ENCODE data around the gene ATP2B1.

ATP2B1 gene

DNA sequence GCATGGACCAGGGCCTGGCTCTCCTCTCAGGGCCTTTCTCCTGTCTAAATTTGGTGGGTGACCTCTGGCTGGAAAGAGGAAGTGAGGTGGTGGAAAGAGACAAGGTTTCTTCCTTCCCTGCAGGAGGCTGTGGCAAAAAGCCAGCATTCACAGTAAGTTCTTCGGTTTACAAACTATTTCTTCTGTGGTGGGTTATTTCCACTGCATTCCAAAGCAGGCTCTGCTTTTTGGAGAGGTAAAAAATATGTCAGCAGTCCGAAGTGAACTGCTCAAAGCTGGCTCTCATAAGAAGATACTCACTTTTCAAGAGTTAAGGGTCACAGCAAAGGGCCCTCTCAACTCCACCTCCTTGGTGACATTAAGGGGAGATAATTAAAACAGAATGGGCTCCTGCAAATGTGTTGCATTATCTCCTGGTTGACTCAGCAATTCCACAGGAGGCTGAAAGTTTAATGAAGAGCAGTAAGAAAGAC, 133.9 kb downstream of the ATP2B1 start:
- no peak for FAIRE-seq

DNA sequence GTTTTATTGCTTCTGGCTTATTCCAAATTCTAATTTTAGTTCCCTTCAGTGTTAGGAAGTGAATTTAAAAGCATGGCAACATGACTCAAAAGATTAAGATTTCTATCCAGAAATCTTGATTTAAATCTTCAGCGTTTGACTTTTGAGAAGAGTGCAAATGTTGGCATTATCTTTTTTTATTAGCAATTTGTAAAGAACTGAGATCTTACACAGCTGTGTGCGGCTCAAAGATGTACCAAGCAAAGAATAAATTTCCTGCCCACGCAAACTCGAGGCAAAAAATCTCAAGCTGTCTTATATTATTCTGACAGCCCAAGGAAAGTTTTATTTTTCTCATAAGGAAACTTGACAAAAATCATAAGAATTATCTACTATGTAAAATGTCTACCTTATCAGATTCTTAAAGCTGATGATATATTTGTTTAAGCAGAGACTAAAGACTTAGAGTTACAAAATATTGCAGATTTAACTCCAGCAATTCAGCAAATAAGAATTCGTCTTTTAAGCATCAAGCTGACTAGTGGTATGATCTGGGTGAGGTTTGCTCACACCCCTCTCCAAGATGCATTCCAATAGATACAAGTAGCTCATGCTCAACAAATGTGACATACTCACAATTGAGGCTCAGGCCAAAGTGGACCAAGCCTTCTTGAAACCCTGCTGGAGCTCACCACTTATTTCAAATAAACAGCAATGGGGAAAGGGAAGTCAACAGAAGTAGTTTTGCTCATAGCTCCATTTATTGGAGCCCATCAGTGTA, 135.4 kb downstream of the ATP2B1 start:
- no peak for FAIRE-seq

- FAIRE-seq: no peak
Measured at GRCh38 chr12:89571491-89572195, 137.0 kb downstream of the ATP2B1 start.

DNA sequence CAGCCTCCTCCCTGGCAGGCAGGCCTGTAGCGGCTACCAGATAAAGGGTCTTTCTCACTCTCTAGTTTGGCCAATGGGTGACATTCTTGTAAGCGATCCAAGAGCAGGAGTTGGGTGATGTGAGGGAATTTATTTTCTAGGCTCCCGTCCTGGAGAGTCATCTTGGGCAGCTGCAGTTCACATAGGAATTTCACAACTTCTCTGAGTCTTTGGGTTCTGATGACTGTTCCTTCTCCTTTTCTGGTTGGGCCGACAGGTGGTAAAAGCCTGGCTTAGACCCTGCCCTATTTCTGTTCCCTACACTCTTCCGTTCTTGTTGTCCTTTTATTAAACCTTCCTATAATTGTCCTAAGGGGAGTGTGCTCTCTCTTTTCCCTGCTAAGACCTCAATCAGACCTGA, 140.2 kb downstream of the ATP2B1 start:
- FAIRE-seq: no peak

GRCh38 chr12:89567691-89568239, 140.9 kb downstream of the ATP2B1 start:
- no peak for FAIRE-seq

DNA sequence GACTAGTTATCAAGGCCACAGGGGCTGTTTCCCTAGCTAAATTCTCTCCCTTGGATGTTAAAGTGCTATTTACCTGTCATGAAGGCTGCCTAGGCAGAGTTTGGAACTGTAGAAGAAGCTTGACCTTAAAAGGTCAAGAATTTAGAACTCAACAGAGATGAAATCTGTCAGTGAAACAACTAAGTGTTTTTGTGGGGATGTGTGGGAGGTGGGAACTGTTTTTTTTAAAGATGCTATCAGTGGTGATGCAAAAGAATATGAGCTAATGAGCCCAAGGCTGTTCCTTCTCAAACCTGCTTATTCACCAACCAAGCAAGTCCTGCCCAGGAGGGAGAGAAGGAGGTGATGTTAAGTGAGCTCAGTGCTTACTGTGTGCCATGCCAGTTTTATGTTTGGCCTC, 142.0 kb downstream of the ATP2B1 start:
- FAIRE-seq: no peak

DNA sequence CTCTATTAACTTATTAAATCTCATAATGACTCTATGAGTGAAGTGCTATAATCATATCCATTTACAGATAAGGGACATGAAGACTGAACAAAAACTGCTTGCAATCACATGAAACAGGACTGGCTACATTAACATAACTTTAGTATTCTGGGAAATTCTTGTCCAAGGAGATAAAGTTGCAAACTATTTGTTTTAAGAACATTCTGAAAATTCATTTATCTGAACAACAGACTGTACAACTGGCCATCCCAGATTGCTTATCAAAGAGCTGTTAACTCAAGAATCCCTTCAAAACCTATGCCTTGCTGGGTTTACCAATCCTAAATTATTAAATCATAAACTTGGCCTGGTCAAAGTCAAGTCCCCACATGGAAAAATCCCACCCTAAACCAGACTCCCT, 143.6 kb downstream of the ATP2B1 start:
- no peak for FAIRE-seq

DNA sequence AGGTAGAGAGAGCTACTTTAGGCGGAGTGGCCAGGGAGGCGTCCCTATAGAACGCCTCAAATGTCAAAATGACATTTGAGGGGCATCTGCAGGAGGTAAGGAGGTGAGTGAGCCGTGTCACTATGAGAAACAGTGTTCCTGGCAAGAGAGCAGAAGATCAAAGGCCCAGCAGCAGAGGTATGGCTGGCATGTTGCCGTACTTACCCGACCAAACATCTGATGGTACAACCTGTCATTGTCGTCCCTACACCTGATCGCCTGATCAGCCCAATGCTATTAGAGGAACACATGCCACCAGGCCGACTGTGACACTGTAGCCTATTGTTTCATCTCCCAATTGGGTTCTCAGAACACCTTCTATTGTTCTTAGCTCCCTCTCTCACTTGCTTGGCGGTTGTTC, 148.9 kb downstream of the ATP2B1 start:
- FAIRE-seq: no peak

- FAIRE-seq: no peak
Measured at GRCh38 chr12:89556976-89557375, 151.7 kb downstream of the ATP2B1 start.

- FAIRE-seq: no peak
Measured at GRCh38 chr12:89552376-89552775, 156.3 kb downstream of the ATP2B1 start.

DNA sequence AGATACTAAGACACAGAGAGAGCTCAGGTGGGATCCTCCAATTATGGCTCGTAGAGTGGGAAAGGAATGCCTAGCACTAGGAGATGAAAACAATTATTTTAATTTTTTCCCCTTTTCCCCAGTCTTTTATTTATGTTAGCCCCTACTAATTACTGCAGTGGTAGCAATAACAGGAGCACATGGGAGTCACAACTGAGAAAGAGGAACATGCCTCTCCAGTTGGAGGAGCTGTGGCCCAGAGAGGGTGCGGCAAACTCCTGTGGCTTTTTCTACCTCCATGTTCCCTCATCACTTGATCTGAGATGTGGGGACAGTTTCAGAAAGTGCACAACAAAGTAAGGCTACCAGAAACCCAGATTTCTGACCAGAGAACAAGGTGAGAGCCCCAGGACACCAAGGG, 156.9 kb downstream of the ATP2B1 start:
- no peak for FAIRE-seq

DNA sequence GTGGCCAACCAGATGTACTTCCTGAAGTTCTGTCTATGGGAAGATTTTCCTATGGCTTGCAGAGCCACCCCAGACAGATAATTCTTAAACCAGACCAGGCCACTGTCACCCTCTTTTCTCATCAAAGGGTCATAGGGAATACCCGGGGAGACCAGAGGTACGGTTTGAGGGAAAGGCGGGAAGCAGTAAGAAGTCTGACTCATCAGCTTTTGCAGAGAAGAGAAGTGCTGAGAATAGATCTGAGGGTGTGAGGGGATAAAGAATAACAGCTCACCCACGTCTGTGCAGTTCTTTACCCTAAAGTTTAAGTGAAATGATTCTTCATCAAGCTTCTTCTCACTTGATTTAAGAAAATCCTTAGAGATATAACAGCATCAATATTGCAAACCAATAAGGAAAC, 161.5 kb downstream of the ATP2B1 start:
- FAIRE-seq: no peak

DNA sequence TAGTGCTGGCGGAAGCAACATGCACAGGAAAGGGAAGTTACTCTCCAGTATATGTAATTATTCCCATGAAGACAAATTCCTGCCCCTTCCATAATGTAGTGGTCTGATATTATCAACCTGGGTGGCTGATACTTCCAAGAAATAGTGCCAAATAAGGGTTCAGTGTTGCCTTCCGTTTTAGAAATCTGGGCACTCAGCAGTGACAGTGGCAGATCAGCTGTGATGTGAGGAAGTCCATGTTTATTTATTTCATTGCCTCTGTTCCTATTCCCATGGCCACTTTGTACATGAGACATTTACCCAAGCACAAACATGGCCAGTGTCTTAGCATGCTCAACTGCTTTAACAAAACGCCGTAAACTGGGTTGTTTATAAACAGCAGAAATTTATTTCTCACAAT, 162.5 kb downstream of the ATP2B1 start:
- FAIRE-seq: no peak

DNA sequence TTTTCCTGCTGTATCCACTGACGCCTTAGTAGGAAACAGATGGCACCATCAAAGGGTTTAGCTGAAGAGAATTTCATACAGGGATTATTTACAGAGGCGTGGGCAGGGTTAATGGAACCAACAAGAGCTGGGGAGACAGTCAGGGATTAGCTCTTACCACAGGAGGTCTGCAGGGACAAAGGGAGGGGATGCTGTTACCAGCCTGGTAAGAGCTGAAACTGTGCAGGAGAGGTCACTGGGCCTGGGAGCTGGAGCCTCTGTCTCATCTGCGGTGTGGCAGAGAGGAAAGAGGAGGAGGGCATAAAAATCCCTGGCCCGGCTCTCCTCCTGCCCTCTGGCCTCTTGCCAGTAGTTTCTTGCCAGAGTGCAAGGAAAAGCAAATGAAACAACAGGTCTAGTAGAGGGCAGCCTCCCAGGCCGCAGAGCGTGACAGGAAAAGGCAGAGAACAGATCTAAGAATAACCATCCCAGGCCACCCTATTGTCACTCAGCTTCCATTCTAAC, 163.9 kb downstream of the ATP2B1 start:
- FAIRE-seq: no peak

- FAIRE-seq: no peak
Measured at GRCh38 chr12:89544022-89544421, 164.6 kb downstream of the ATP2B1 start.

DNA sequence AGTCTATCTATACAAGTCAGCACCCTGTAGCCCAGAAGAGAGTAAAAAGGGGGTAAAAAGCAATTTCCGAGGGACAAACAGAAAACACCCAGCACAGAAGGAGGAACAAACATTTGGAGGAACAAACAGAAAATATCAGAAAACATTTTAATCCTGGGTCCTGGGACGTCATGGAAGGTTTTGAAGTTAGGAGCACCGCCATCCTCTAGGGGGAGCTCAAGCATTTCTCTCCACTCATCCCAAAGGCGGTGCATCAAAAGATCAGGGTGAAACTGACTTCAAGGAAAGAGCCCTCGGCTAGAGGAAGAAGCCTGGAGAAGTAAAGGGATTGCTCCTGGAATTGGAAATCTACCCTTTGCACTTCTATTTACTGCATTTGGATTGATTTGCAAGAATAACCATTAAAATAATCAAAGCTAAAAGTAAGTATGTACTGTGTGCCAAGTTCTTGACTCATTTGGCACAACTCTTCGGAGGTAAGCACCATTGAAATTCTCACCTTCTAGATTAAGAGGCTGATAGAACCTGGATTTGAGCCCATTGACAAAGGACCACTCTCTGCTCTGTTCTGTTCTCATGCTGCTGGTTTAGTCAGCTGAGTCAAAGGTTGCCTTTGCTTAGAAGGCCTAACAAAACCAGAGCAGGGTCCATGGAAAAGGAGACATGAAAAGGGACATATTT, 165.6 kb downstream of the ATP2B1 start:
- FAIRE-seq: no peak

DNA sequence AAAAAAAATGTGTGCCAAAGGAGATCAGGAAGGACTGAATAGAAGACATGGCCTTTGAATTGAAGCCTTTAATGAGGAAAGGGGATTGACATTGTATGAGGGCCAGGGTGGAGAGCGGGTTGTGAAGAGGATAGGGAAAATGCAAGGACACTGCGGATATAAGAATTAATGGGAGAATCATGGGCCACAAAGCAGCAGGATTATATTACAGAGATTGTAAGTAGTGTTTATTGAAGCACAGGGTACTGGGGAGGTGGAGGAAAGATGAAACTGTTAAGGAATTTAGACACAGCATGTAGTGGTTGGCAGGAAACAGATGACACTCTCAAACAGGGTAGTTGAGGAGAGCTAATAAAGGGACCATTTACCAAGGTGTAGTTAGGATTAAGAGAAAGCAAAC, 166.4 kb downstream of the ATP2B1 start:
- no peak for FAIRE-seq

GRCh38 chr12:89540586-89540985, 168.1 kb downstream of the ATP2B1 start:
- FAIRE-seq: no peak

- FAIRE-seq: no peak
Measured at GRCh38 chr12:89539426-89540223, 169.0 kb downstream of the ATP2B1 start.

- FAIRE-seq: no peak
Measured at GRCh38 chr12:89538897-89539296, 169.7 kb downstream of the ATP2B1 start.

Measured in islet of Langerhans (tissue), 1 donor.